Hepatocyte (in vitro differentiated cells): Measurements from ENCODE around the gene QTRT2.

ENCODE experiments used
- CTCF ChIP-seq: fragments of 200-600 bp; sonication (generic); IDR thresholded peaks from 2 replicates; pipeline ENCODE4 v1.5.1; 2016; ENCODE audit warnings: antibody characterized with exemption, mild to moderate bottlenecking; ENCODE audit not compliant: poor library complexity
- EZH2 ChIP-seq: fragments of 200-600 bp; sonication (generic); IDR thresholded peaks from 2 replicates; pipeline ENCODE4 v1.6.1; 2016; ENCODE audit warnings: antibody characterized with exemption, mild to moderate bottlenecking, borderline replicate concordance
- EZH2phosphoT487 ChIP-seq: fragments of 200-600 bp; sonication (generic); IDR thresholded peaks from one replicate; pipeline ENCODE4 v1.6.1; 2018; ENCODE audit warnings: antibody characterized with exemption, mild to moderate bottlenecking, low read depth, moderate library complexity; ENCODE audit not compliant: unreplicated experiment, severe bottlenecking

GRCh38 chr3:114079761-114080160 lies 23.2 kb downstream of the QTRT2 start:
- no peak for TF ChIP-seq EZH2
- no peak for TF ChIP-seq CTCF
- TF ChIP-seq EZH2phosphoT487, result no peak
